GM18505 (cell line): ENCODE results near the gene SHF.
"Not testable (repeated sequence)": the region's sequence is repeated elsewhere in the genome, so short reads cannot be mapped to it uniquely, and the experiment has no call there.

ENCODE experiments used
- ATAC-seq: cut with Tn5 transposase; IDR thresholded peaks from one replicate; pipeline ENCODE4 v1.9.1; 2021; ENCODE audit not compliant: unreplicated experiment
- POLR2A ChIP-seq: IDR thresholded peaks from 4 replicates; pipeline ENCODE4 v1.6.1; 2011; ENCODE audit warnings: borderline replicate concordance; ENCODE audit not compliant: insufficient read depth, insufficient read length; ENCODE audit errors: extremely low read depth

Gene SHF

GRCh38 chr15:45187894-45188830 is at the start of gene SHF:
TSS of gene SHF (minus strand) at chr15:45187966. CDS start at chr15:45187951, 15 bp downstream.
- no peak for TF ChIP-seq POLR2A
- peak; percentile 34 for ATAC-seq

- not testable (repeated sequence) for ATAC-seq
Measured at GRCh38 chr15:45236806-45237205, 49.0 kb upstream of the SHF start.

DNA sequence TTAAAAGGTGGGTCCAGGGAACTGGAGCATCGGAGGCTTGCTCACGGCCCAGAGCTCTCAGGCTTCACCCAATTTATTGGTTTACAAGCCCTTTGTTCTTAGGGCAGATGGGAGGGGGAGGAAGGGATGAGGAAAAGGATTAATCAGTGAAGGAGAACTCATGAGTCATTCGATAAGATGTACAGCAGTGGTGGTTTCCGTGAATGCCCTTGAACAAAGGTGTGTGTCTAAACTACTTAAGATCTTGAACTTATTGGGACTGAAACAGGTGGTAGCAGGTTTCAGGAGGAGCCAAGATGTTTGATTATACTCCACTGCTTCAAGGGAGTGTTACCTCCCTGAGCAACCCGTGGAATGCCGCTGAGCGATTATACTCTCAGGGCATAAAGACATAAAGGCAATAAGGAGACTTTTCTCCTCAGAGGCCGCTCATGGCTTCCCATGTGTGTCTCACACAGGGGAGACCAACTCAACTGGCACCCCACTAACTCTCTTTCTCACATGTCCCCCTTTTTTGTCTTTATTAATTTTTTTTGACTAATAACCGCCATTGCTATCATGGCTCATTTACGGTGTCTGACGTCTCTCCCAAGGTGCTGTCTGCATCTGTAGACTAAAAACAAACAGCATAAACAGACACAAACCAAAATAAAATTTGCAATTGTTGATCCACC is 46.9 kb upstream of the SHF start:
- no peak for TF ChIP-seq POLR2A
- ATAC-seq: no peak

- TF ChIP-seq POLR2A: no peak
- no peak for ATAC-seq
Measured at GRCh38 chr15:45231864-45232562, 44.2 kb upstream of the SHF start.

DNA sequence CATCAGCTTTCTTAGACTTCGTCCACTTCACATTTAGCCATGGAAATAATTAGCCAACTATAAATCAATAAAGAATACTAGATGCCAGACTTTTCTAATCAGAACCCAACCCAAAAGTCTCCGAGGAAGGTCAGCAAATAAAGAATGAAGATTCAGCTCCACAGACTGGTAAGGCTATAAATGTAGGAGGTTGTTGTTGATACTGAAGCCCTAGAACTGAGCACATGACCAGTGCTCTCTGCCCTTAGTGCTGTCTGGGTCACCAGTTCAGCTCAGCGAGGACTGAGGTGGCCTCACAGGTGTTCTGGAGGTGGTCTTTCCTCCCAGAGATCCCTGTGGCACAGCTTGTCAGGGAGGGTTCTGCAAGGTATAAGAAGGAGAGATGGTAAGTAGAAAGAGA is 43.4 kb upstream of the SHF start:
- no peak for TF ChIP-seq POLR2A
- no peak for ATAC-seq

- no peak for ATAC-seq
- no peak for TF ChIP-seq POLR2A
Measured at GRCh38 chr15:45230245-45230965, 42.6 kb upstream of the SHF start.

- TF ChIP-seq POLR2A: no peak
- ATAC-seq: no peak
Measured at GRCh38 chr15:45228931-45229330, 41.2 kb upstream of the SHF start.

GRCh38 chr15:45225506-45226273 is 37.9 kb upstream of the SHF start:
- no peak for ATAC-seq
- no peak for TF ChIP-seq POLR2A

- no peak for TF ChIP-seq POLR2A
- ATAC-seq: no peak
Measured at GRCh38 chr15:45224621-45225217, 37.0 kb upstream of the SHF start.

DNA sequence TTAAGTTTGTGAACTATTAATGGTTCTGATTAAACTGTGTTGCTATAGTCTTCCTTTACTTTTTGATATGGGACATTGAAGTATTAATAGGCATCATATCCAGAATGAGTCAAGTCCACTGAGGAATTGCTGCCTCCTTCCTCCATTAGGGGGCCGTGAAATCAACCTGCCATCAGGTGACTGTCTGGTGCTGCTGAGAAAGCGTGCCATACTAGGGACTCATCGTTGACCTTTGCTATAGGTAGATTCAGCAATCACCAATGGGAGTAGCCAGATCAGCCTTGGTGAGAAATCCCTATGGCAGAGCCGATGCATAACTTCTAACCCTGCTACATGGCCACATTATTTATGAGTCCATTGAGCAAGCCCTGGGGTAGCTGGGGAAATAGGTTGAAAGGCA is 34.2 kb upstream of the SHF start:
- no peak for ATAC-seq
- TF ChIP-seq POLR2A: no peak

DNA sequence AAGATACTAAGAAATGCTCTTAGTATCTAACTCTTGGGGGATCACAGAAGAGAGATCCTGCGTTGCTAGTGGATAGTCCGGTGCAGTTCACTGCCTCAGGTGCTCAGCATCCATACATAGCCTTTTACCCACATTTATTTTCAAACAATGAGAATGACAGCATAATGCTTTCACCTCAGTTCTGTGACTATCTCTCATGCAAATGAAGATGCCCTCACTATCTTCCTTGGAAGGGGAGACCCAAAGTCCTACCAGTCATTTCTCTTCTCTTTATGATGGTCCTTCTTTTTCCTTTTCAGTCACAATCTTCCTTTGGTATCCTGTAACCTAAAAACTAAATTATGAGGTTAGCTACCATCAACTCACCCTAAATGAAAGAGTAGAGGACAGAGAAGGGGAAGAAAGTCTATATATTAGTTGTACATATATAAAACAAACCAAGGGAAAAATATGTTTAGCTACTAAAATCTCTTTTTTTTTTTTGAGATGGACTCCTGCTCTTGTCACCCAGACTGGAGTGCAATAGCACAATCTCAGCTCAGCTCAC is 33.4 kb upstream of the SHF start:
- no peak for TF ChIP-seq POLR2A
- ATAC-seq: no peak

DNA sequence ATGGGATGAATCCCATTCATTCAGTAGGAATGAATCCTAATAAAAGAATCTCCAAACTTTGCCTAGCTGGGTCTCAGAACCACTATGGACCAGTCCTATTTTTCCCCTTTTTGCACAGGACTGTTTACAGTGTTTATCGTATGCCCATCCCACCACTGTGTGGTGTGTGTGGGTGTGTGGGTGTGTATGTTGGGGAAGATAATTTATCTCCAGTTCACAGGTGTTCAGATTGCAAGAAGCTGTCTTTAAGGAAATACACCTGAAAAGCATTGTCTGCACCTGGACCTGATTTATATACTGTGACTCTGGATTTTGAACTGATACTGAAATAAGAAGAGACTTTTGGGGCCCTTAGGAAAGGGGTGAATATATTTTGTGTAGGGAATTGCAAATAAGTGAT is 24.7 kb upstream of the SHF start:
- TF ChIP-seq POLR2A: no peak
- no peak for ATAC-seq
